ENCODE results near the gene GRK4.

The GRK4 gene

GRCh38 chr4:2934077-2934812 lies 29.1 kb upstream of the GRK4 start:
- Histone ChIP-seq H3K4me3 (ENCODE audit: low read length, poor library complexity, severe bottlenecking) (peak overlapping the region; percentile 99), H2AFZ (ENCODE audit: low read length) (peak overlapping the region; percentile 17; the same call in 1 of the 2 replicates), H3K36me3 (ENCODE audit: insufficient read depth, low read length) (peaks cover 33% of the 10 kb centered on the region; the same call in 1 of the 2 replicates), H4K20me1 (ENCODE audit: insufficient read depth, low read length, poor library complexity, severe bottlenecking) (no peaks in the 10 kb centered on the region), H3K27me3 (ENCODE audit: insufficient read depth, low read length, poor library complexity, severe bottlenecking) (no peaks in the 10 kb centered on the region), H3F3A (ENCODE audit: low read depth) (no peaks in the 10 kb centered on the region), H3K9me3 (ENCODE audit: insufficient read depth, low read depth, low read length) (no peaks in the 10 kb centered on the region), H3K4me2 (ENCODE audit: low read depth, low read length, poor library complexity, severe bottlenecking) (peak overlapping the region; percentile 71), H3K9me2 (replicated peaks; ENCODE audit: low read depth, low read length) (no peaks in the 10 kb centered on the region), H3K4me1 (ENCODE audit: insufficient read depth, low read length, poor library complexity, severe bottlenecking) (peaks cover 16% of the 10 kb centered on the region), H3K9ac (ENCODE audit: low read depth, low read length, poor library complexity, severe bottlenecking) (peak overlapping the region; percentile 72), H3K79me2 (ENCODE audit: insufficient read depth, low read length) (peaks cover 28% of the 10 kb centered on the region; the same call in 1 of the 2 replicates)
- no peak for TF ChIP-seq EZH2phosphoT487 (IDR thresholded peaks at IDR 0.05; ENCODE audit: borderline replicate concordance)
- TF ChIP-seq, protein P1, sequence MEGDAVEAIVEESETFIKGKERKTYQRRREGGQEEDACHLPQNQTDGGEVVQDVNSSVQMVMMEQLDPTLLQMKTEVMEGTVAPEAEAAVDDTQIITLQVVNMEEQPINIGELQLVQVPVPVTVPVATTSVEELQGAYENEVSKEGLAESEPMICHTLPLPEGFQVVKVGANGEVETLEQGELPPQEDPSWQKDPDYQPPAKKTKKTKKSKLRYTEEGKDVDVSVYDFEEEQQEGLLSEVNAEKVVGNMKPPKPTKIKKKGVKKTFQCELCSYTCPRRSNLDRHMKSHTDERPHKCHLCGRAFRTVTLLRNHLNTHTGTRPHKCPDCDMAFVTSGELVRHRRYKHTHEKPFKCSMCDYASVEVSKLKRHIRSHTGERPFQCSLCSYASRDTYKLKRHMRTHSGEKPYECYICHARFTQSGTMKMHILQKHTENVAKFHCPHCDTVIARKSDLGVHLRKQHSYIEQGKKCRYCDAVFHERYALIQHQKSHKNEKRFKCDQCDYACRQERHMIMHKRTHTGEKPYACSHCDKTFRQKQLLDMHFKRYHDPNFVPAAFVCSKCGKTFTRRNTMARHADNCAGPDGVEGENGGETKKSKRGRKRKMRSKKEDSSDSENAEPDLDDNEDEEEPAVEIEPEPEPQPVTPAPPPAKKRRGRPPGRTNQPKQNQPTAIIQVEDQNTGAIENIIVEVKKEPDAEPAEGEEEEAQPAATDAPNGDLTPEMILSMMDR (conservative IDR thresholded peaks at IDR 0.05; ENCODE audit: low read length), result no peak

DNA sequence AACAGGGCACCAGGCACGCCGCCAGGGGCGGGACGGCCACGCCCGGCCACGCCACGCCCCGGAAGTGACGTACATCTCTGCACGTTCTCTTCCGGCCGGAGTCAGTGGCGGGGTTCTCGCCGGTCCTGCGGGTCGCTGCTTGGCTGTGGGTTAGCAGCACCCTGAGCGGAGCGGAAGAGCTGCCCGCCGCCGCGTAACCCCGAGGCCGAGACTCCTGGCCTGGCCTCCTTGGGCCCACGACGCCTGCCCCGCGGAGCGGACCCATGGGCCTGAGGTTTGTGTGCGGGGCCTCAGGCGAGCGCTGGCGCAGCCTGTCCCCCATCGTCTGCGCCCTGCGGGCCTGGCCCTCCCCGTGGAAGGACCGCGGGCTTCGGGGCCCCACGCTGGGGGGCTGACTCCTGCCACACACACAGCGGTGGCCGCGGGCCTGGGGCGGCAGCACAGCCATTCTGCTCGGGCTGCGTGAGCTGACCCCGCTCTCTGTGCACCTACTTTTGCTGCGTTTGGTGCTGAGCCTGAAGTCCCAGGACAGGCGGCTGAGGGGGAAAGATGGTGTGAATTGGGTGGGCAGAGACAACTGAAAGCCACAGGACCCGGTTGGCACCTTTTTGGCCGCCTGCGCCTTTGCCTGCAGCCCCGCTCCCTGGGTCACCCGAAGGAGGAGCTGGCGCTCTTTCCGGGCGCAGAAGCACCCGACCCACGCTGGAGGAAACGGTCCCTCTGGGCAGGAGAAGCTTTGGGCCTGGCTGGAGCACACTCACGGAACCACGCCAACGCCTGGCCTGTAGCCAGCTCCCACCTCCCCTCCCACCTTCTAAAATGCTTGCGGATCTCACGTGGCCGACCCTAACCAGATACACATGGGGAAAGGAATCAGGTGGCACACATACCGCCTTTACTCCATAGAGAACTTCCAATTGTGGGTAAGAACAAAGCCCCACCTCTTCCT lies 28.3 kb upstream of the GRK4 start:
- Histone ChIP-seq H3K79me2 (ENCODE audit: insufficient read depth, low read length) (peaks cover 28% of the 10 kb centered on the region; the same call in 1 of the 2 replicates), H4K20me1 (ENCODE audit: insufficient read depth, low read length, poor library complexity, severe bottlenecking) (no peaks in the 10 kb centered on the region), H3K4me3 (ENCODE audit: low read length, poor library complexity, severe bottlenecking) (peak overlapping the region; percentile 99), H3K27me3 (ENCODE audit: insufficient read depth, low read length, poor library complexity, severe bottlenecking) (no peaks in the 10 kb centered on the region), H3K9me3 (ENCODE audit: insufficient read depth, low read depth, low read length) (no peaks in the 10 kb centered on the region), H3K4me1 (ENCODE audit: insufficient read depth, low read length, poor library complexity, severe bottlenecking) (peaks cover 16% of the 10 kb centered on the region), H2AFZ (ENCODE audit: low read length) (peak overlapping the region; percentile 80), H3K4me2 (ENCODE audit: low read depth, low read length, poor library complexity, severe bottlenecking) (peak overlapping the region; percentile 87), H3K9me2 (replicated peaks; ENCODE audit: low read depth, low read length) (no peaks in the 10 kb centered on the region), H3K9ac (ENCODE audit: low read depth, low read length, poor library complexity, severe bottlenecking) (peak overlapping the region; percentile 93), H3K36me3 (ENCODE audit: insufficient read depth, low read length) (peaks cover 33% of the 10 kb centered on the region; the same call in 1 of the 2 replicates), H3F3A (ENCODE audit: low read depth) (no peaks in the 10 kb centered on the region)
- no peak for TF ChIP-seq EZH2phosphoT487 (IDR thresholded peaks at IDR 0.05; ENCODE audit: borderline replicate concordance)
- TF ChIP-seq, protein P1 (conservative IDR thresholded peaks at IDR 0.05; ENCODE audit: low read length), result no peak

DNA sequence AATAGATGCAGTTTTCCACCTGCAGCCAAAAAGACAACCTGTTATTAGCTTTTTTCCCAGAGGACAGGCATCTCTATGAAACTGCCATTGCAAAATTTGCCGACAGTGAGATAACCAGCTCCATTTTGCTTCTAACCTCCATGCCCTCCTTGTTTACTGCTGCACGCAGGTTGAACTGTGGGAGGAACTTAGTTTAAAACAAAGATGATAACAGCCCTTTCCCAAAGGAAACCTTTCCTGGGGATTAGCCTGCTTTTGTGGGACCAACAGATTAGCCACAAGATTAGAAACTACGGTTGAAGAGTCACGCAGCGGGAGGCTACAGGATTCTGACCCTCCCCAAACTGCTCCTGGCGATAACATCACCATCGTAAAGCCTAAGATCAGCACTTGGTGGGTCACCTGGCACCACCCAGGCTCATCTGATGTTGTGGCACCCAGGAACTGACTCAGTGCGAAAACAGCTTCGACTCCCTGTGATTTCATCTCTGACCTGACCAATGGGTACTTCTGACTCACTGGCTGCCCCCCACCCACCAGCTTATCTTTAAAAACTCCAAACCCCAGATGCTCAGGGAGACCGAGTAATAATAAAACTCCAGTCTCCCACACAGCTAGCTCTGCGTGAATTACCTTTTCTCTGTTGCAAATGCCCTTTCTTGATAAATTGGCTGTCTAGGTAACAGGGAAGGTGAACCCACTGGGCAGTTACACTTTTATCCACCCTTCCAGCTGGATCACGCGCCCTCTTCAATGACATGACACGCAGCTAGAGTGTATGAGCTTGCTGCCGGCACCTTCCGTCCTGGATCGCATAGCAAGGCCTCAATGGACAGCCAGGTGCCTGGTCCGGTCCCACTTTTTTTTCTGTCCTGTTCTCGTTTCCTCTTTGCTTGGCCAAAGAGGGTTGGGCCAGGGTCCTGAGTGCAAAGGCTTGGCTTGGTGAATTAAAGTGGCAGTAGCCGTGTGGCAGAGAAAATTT lies 27.3 kb upstream of the GRK4 start:
- Histone ChIP-seq H3K9ac (ENCODE audit: low read depth, low read length, poor library complexity, severe bottlenecking) (peak overlapping the region; percentile 93), H3F3A (ENCODE audit: low read depth) (no peaks in the 10 kb centered on the region), H3K36me3 (ENCODE audit: insufficient read depth, low read length) (peaks cover 39% of the 10 kb centered on the region; the same call in 1 of the 2 replicates), H3K4me2 (ENCODE audit: low read depth, low read length, poor library complexity, severe bottlenecking) (peak overlapping the region; percentile 87), H3K4me1 (ENCODE audit: insufficient read depth, low read length, poor library complexity, severe bottlenecking) (peaks cover 16% of the 10 kb centered on the region), H3K9me3 (ENCODE audit: insufficient read depth, low read depth, low read length) (no peaks in the 10 kb centered on the region), H3K27me3 (ENCODE audit: insufficient read depth, low read length, poor library complexity, severe bottlenecking) (no peaks in the 10 kb centered on the region), H3K9me2 (replicated peaks; ENCODE audit: low read depth, low read length) (no peaks in the 10 kb centered on the region), H3K79me2 (ENCODE audit: insufficient read depth, low read length) (peaks cover 28% of the 10 kb centered on the region; the same call in 1 of the 2 replicates), H2AFZ (ENCODE audit: low read length) (no peak overlapping the region), H3K4me3 (ENCODE audit: low read length, poor library complexity, severe bottlenecking) (peak overlapping the region; percentile 99), H4K20me1 (ENCODE audit: insufficient read depth, low read length, poor library complexity, severe bottlenecking) (no peaks in the 10 kb centered on the region)
- TF ChIP-seq, protein P1 (conservative IDR thresholded peaks at IDR 0.05; ENCODE audit: low read length), result no peak
- TF ChIP-seq EZH2phosphoT487 (IDR thresholded peaks at IDR 0.05; ENCODE audit: borderline replicate concordance), result no peak

All from Loucy (cell line).